Measurements from ENCODE around the gene LINC01488.

Gene LINC01488

GRCh38 chr11:69446108-69446507, 35.4 kb upstream of the LINC01488 start:
- peak; percentile 77 for DNase-seq

GRCh38 chr11:69447786-69448185, 33.7 kb upstream of the LINC01488 start:
- no peak for DNase-seq

- DNase-seq: no peak
These were observed 32.8 kb upstream of the LINC01488 start for GRCh38 chr11:69448471-69449284.

- DNase-seq: peak; percentile 90
These were observed 32.0 kb upstream of the LINC01488 start for GRCh38 chr11:69449320-69450063.

GRCh38 chr11:69450064-69450856, 31.2 kb upstream of the LINC01488 start:
- no peak for DNase-seq

GRCh38 chr11:69450857-69451220, 30.6 kb upstream of the LINC01488 start:
- no peak for DNase-seq

- DNase-seq: no peak
These were observed 30.2 kb upstream of the LINC01488 start for GRCh38 chr11:69451289-69451688.

GRCh38 chr11:69452206-69452987, 29.1 kb upstream of the LINC01488 start:
- DNase-seq: no peak

- DNase-seq: no peak
These were observed 28.3 kb upstream of the LINC01488 start for GRCh38 chr11:69453151-69453550.

- no peak for DNase-seq
These were observed 27.4 kb upstream of the LINC01488 start for GRCh38 chr11:69454018-69454417.

- no peak for DNase-seq
These were observed 25.5 kb upstream of the LINC01488 start for GRCh38 chr11:69455969-69456368.

GRCh38 chr11:69456712-69457111, 24.8 kb upstream of the LINC01488 start:
- no peak for DNase-seq

GRCh38 chr11:69459848-69460539, 21.5 kb upstream of the LINC01488 start:
- DNase-seq: no peak

GRCh38 chr11:69460540-69461257, 20.8 kb upstream of the LINC01488 start:
- DNase-seq: no peak

GRCh38 chr11:69461272-69461962, 20.0 kb upstream of the LINC01488 start:
- DNase-seq: no peak

- no peak for DNase-seq
These were observed 19.1 kb upstream of the LINC01488 start for GRCh38 chr11:69462106-69462951.

GRCh38 chr11:69463181-69463994, 18.1 kb upstream of the LINC01488 start:
- peak; percentile 31 for DNase-seq

All from hematopoietic multipotent progenitor cell treated with erythropoietin and hydrocortisone succinate and interleukin-3 and kit ligand, for 6 days (in vitro differentiated cells).